IMR-90 (cell line): ENCODE measurements around the gene GRAMD4. TPM values are rescaled to one million over a fixed set of nuclear protein-coding genes. Genes with fewer than 3 reads are reported as not detected.

Experiments used
- ATAC-seq: fragments of 200-7000 bp; cut with Tn5 transposase; 2 replicates; pipeline ENCODE4 v1.9.1; 2020; ENCODE audit warnings: low read depth, mild to moderate bottlenecking, moderate library complexity
- BruUV-seq: library from RNA; stranded (reverse); fragments of 400-500 nt; replicated peaks from 2 replicates; lab custom pipeline; 2021; lab: Mats Ljungman, UMichigan
- CTCF ChIA-PET: fragments of 300-600 bp; formaldehyde crosslinking; extraction: SDS; loops from one replicate; lab custom pipeline; 2021; ENCODE audit warnings: antibody characterized with exemption; lab: Yijun Ruan, JAX
- POLR2A ChIA-PET: fragments of 300-600 bp; sonication (Branson Sonifier 250); formaldehyde crosslinking; loops from one replicate; lab custom pipeline; 2022; ENCODE audit warnings: antibody characterized with exemption; ENCODE audit not compliant: unreplicated experiment; lab: Charles Lee
- DNase-seq: peaks from one replicate; pipeline ENCODE4 v3.0.0; 2013
- H2AFZ ChIP-seq: replicated peaks from 2 replicates; pipeline ENCODE3; 2013; ENCODE audit warnings: low read length, mild to moderate bottlenecking; ENCODE audit not compliant: poor library complexity
- H2AK5ac ChIP-seq: 2 replicates; pipeline ENCODE4 v1.6.1; 2013; ENCODE audit warnings: low read depth, low read length, inconsistent platforms
- H2AK9ac ChIP-seq: replicated peaks from 2 replicates; pipeline ENCODE3; 2013; ENCODE audit warnings: mild to moderate bottlenecking, low read depth, low read length, moderate library complexity; ENCODE audit not compliant: poor library complexity
- H2BK120ac ChIP-seq: 2 replicates; pipeline ENCODE4 v1.6.1; 2013; ENCODE audit warnings: low read depth, low read length, inconsistent platforms
- H2BK15ac ChIP-seq: 3 replicates; pipeline ENCODE4 v1.6.1; 2013; ENCODE audit warnings: low read depth, low read length, inconsistent platforms
- H2BK20ac ChIP-seq: 2 replicates; pipeline ENCODE4 v1.6.1; 2013; ENCODE audit warnings: low read depth, mild to moderate bottlenecking, inconsistent platforms, low read length, moderate library complexity
- H2BK5ac ChIP-seq: 2 replicates; pipeline ENCODE4 v1.6.1; 2013; ENCODE audit warnings: mild to moderate bottlenecking, low read depth, low read length, inconsistent platforms; ENCODE audit not compliant: poor library complexity, severe bottlenecking
- H3K14ac ChIP-seq: replicated peaks from 2 replicates; pipeline ENCODE4 v1.6.1; 2013; ENCODE audit warnings: low read depth, low read length, inconsistent platforms
- H3K18ac ChIP-seq: 2 replicates; pipeline ENCODE4 v1.6.1; 2013; ENCODE audit warnings: low read depth, low read length, control low read depth
- H3K23ac ChIP-seq: 2 replicates; pipeline ENCODE4 v1.6.1; 2013; ENCODE audit warnings: low read depth, low read length, inconsistent platforms
- H3K27ac ChIP-seq: 2 replicates; pipeline ENCODE4 v1.5.1; 2013; ENCODE audit warnings: mild to moderate bottlenecking, control low read depth, low read length; ENCODE audit not compliant: insufficient read depth
- H3K27me3 ChIP-seq: 2 replicates; pipeline ENCODE4 v1.6.1; 2013; ENCODE audit warnings: low read length; ENCODE audit not compliant: control insufficient read depth, insufficient read depth
- H3K36me3 ChIP-seq: 2 replicates; pipeline ENCODE4 v1.6.1; 2013; ENCODE audit warnings: low read length, mixed read lengths; ENCODE audit not compliant: control insufficient read depth, insufficient read depth
- H3K4ac ChIP-seq: 2 replicates; pipeline ENCODE4 v1.6.1; 2013; ENCODE audit warnings: low read depth, low read length, inconsistent platforms
- H3K4me1 ChIP-seq: 2 replicates; pipeline ENCODE4 v1.6.1; 2013; ENCODE audit warnings: low read length, mixed read lengths; ENCODE audit not compliant: control insufficient read depth, insufficient read depth
- H3K4me2 ChIP-seq: 2 replicates; pipeline ENCODE4 v1.6.1; 2013; ENCODE audit warnings: low read depth, mild to moderate bottlenecking, control low read depth, low read length, moderate library complexity
- H3K4me3 ChIP-seq: 2 replicates; pipeline ENCODE4 v1.5.1; 2013; ENCODE audit warnings: low read depth, mild to moderate bottlenecking, control low read depth, low read length, moderate library complexity; ENCODE audit not compliant: insufficient read depth
- H3K56ac ChIP-seq: 2 replicates; pipeline ENCODE4 v1.6.1; 2013; ENCODE audit warnings: low read length, inconsistent platforms; ENCODE audit not compliant: insufficient read depth; ENCODE audit errors: extremely low read depth
- H3K79me1 ChIP-seq, 2 experiments: 2 replicates each; pipeline ENCODE4 v1.6.1; 2013; ENCODE audit warnings: low read length in 2 of 2, inconsistent platforms in 1 of 2, low read depth in 1 of 2
- H3K9ac ChIP-seq: 2 replicates; pipeline ENCODE4 v1.6.1; 2013; ENCODE audit warnings: low read depth, low read length, control low read depth
- H3K9me1 ChIP-seq: 2 replicates; pipeline ENCODE4 v1.6.1; 2013; ENCODE audit warnings: low read length, inconsistent platforms; ENCODE audit not compliant: insufficient read depth
- H3K9me3 ChIP-seq: 2 replicates; pipeline ENCODE4 v1.6.1; 2013; ENCODE audit warnings: low read length; ENCODE audit not compliant: control insufficient read depth, insufficient read depth
- H4K20me1 ChIP-seq: 2 replicates; pipeline ENCODE4 v1.6.1; 2013; ENCODE audit warnings: low read length, inconsistent platforms; ENCODE audit not compliant: insufficient read depth
- H4K5ac ChIP-seq: 2 replicates; pipeline ENCODE4 v1.6.1; 2013; ENCODE audit warnings: mild to moderate bottlenecking, low read depth, low read length, control low read depth
- H4K8ac ChIP-seq, 2 experiments: 2 replicates each; pipeline ENCODE4 v1.6.1; 2013; ENCODE audit warnings: low read depth in 2 of 2, low read length in 2 of 2, control low read depth in 1 of 2, inconsistent platforms in 1 of 2
- H4K91ac ChIP-seq: 2 replicates; pipeline ENCODE4 v1.6.1; 2013; ENCODE audit warnings: low read depth, low read length, inconsistent platforms; ENCODE audit not compliant: insufficient read depth
- BHLHE40 ChIP-seq: fragments of 150-350 bp; IDR thresholded peaks from 2 replicates; pipeline ENCODE4 v1.6.1; 2016; ENCODE audit warnings: mild to moderate bottlenecking, low read depth, low read length
- CEBPB ChIP-seq: IDR thresholded peaks from 2 replicates; pipeline ENCODE4 v1.6.1; 2012; ENCODE audit warnings: low read depth, low read length, improper control_type of control experiment
- CHD1 ChIP-seq: IDR thresholded peaks from 2 replicates; pipeline ENCODE4 v1.6.1; 2012; ENCODE audit warnings: low read depth, low read length, improper control_type of control experiment
- CTCF ChIP-seq: conservative IDR thresholded peaks from 2 replicates; pipeline ENCODE4 v1.5.1; 2012; ENCODE audit warnings: mild to moderate bottlenecking, low read depth, low read length, improper control_type of control experiment
- ELK1 ChIP-seq: fragments of 150-350 bp; IDR thresholded peaks from 2 replicates; pipeline ENCODE4 v1.6.1; 2016; ENCODE audit warnings: low read depth, mild to moderate bottlenecking, low read length, moderate library complexity, borderline replicate concordance
- FOS ChIP-seq: fragments of 150-350 bp; IDR thresholded peaks from 2 replicates; pipeline ENCODE4 v1.6.1; 2016; ENCODE audit warnings: low read depth, low read length
- MAFK ChIP-seq: IDR thresholded peaks from 2 replicates; pipeline ENCODE4 v1.6.1; 2012; ENCODE audit warnings: low read depth, low read length, improper control_type of control experiment
- MAZ ChIP-seq: IDR thresholded peaks from 2 replicates; pipeline ENCODE4 v1.6.1; 2012; ENCODE audit warnings: low read depth, mild to moderate bottlenecking, low read length, improper control_type of control experiment, moderate library complexity, borderline replicate concordance
- MXI1 ChIP-seq: IDR thresholded peaks from 2 replicates; pipeline ENCODE4 v1.6.1; 2012; ENCODE audit warnings: low read depth, mild to moderate bottlenecking, low read length, moderate library complexity, borderline replicate concordance
- POLR2A ChIP-seq: IDR thresholded peaks from 2 replicates; pipeline ENCODE4 v1.6.1; 2012; ENCODE audit warnings: mild to moderate bottlenecking, low read depth, low read length
- RAD21 ChIP-seq: IDR thresholded peaks from 2 replicates; pipeline ENCODE4 v1.6.1; 2012; ENCODE audit warnings: low read length, improper control_type of control experiment
- RFX5 ChIP-seq: IDR thresholded peaks from 2 replicates; pipeline ENCODE4 v1.8.0; 2012; ENCODE audit warnings: low read depth, mild to moderate bottlenecking, low read length, moderate library complexity
- SMC3 ChIP-seq: fragments of 150-350 bp; IDR thresholded peaks from 2 replicates; pipeline ENCODE4 v1.6.1; 2016; ENCODE audit warnings: low read depth, mild to moderate bottlenecking, antibody characterized with exemption, low read length, moderate library complexity
- USF2 ChIP-seq: fragments of 150-350 bp; IDR thresholded peaks from 2 replicates; pipeline ENCODE4 v1.6.1; 2017; ENCODE audit warnings: mild to moderate bottlenecking, antibody characterized with exemption, low read length, low read depth
- WGBS, 2 experiments: methylation state at CpG; one replicate each; pipeline versions ENCODE4 v1.1.5 to v1.1.7; 2013; ENCODE audit warnings: missing lambda C conversion rate in 2 of 2; ENCODE audit not compliant: insufficient read length in 1 of 2; ENCODE audit errors: extremely low coverage in 2 of 2; 5-methylcytosine and 5-hydroxymethylcytosine counted together
- dilution Hi-C: fragments of 300-500 bp; cut with HindIII; formaldehyde crosslinking; loops from one replicate; pipeline ENCODE4 v1.14.3; 2018; ENCODE audit warnings: low sequenced_read_pairs; ENCODE audit not compliant: unreplicated experiment
- in situ Hi-C: fragments of 300-500 bp; cut with MboI; formaldehyde crosslinking; loops from 3 replicates; pipeline ENCODE4 v1.14.3; 2019; ENCODE audit warnings: low sequenced_read_pairs, inconsistent platforms, mixed read lengths
- intact Hi-C: fragments of 100-400 bp; cut with micrococcal nuclease; formaldehyde crosslinking; loops from 2 replicates; pipeline ENCODE4 v1.10.0; 2022
- polyA plus RNA-seq, 3 experiments: library from polyadenylated mRNA; depleted of rRNA; stranded (reverse); fragments of >200 nt; gene quantifications; 2 replicates each; pipeline ENCODE4 v1.2.3, GENCODE V29; 2012; ENCODE audit warnings: low replicate concordance in 1 of 3
- total RNA-seq: library from RNA; depleted of rRNA; stranded (reverse); fragments of >200 nt; gene quantifications from 2 replicates; pipeline ENCODE4 v1.2.3, GENCODE V29; 2012

GRAMD4 gene
- total and polyA plus RNA-seq, 2 of the 4 experiments (the other 2 are of a cell fraction) = 2.7 to 5.8 TPM

- Histone ChIP-seq H2BK5ac (no peak overlapping the region), H2AK9ac (no peak overlapping the region), H3K9me3 (no peaks in the 10 kb centered on the region), H4K5ac (peak overlapping the region; percentile 27; the same call in 1 of the 2 replicates), H4K20me1 (peaks cover 15% of the 10 kb centered on the region), H3K23ac (no peak overlapping the region), H2AFZ (no peak overlapping the region), H2AK5ac (peak overlapping the region; percentile 16; the same call in 1 of the 2 replicates), H4K8ac (no peak overlapping the region; a peak in 2 of 4 replicates), H3K4me3 (no peak overlapping the region), H3K79me1 (peaks cover 2 to 3% of the 10 kb centered on the region in 2 experiments; a peak in 1 of 4 replicates), H3K36me3 (no peaks in the 10 kb centered on the region), H3K9me1 (peaks cover 6% of the 10 kb centered on the region; the same call in 1 of the 2 replicates), H2BK20ac (0 out of 2 replicates have a peak overlapping the region, but pooled peaks have one; percentile 7), H3K27me3 (no peaks in the 10 kb centered on the region), H2BK15ac (no peak overlapping the region), H3K4me1 (peaks cover 25% of the 10 kb centered on the region), H3K18ac (peak overlapping the region; percentile 2; the same call in 1 of the 2 replicates), H2BK120ac (no peak overlapping the region), H3K27ac (peak overlapping the region; percentile 72; the same call in 1 of the 2 replicates), H3K4me2 (peak overlapping the region; percentile 1; the same call in 1 of the 2 replicates), H3K4ac (no peak overlapping the region), H4K91ac (peak overlapping the region; percentile 50; the same call in 1 of the 2 replicates), H3K14ac (no peak overlapping the region), H3K9ac (no peak overlapping the region; the same call in 1 of the 2 replicates), H3K56ac (no peak overlapping the region)
- BruUV-seq = no TSS peak
- ATAC-seq = no peak
- intact Hi-C loops = no loop called here
- DNase-seq = no peak
- ChIA-PET POLR2A (no interaction called here), CTCF (no interaction called here)
- in situ Hi-C loops = no loop called here
- dilution Hi-C loops = no loop called here
- 92% methylated on average over 5 of the region's 25 CpGs; no CpG with 5 or more reads in 1 of the 2 experiments for WGBS, 2 experiments
- TF ChIP-seq CEBPB (no peak), SMC3 (no peak), CHD1 (no peak), ELK1 (no peak), MXI1 (no peak), BHLHE40 (no peak), RFX5 (no peak), MAFK (no peak), FOS (no peak), RAD21 (no peak), USF2 (no peak), POLR2A (no peak), CTCF (no peak), MAZ (no peak)
Measured at GRCh38 chr22:46650078-46650810, 30.1 kb downstream of the GRAMD4 start.
